ENCODE results near the gene ZNF264.

DNA sequence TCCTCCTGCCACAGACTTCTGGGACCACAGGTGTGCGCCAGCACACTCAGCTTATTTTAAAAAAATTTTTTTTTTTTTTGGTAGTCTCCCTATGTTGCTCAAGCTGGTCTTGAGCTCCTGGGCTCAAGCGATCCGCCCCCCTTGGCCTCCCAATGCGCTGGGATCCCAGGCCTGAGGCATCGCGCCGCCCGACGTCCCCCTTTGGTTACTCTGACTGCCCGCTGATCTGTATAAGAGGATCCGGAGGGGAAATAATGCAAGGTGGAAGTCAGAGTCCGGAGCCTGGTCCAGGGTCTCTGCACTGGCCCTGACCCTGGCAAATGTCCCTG lies 48.6 kb downstream of the ZNF264 start:
- no peak for TF ChIP-seq CTCF (IDR thresholded peaks at IDR 0.05)
- no peak for TF ChIP-seq ZFX (IDR thresholded peaks at IDR 0.05; ENCODE audit: borderline replicate concordance)

Data from 22Rv1 (cell line).